AG04450 (cell line): ENCODE measurements around the gene FAM111A. TPM values are rescaled to one million over a fixed set of nuclear protein-coding genes. Genes with fewer than 3 reads are reported as not detected.
"Not testable (repeated sequence)": the region's sequence is repeated elsewhere in the genome, so short reads cannot be mapped to it uniquely, and the experiment has no call there.

ENCODE experiments used
- CTCF ChIA-PET: fragments of 300-600, 350-600 bp; formaldehyde crosslinking; extraction: SDS; loops from one replicate; lab custom pipeline; 2022; ENCODE audit warnings: antibody characterized with exemption, inconsistent platforms; lab: Charles Lee
- POLR2A ChIA-PET: fragments of 350-600 bp; formaldehyde crosslinking; extraction: SDS; loops from one replicate; lab custom pipeline; 2021; ENCODE audit warnings: antibody characterized with exemption, inconsistent platforms; lab: Yijun Ruan, JAX
- DNase-seq: peaks from one replicate; pipeline ENCODE4 v3.0.0-alpha.2; 2011; ENCODE audit warnings: low read depth, low spot score
- H3K27ac ChIP-seq: one replicate; pipeline ENCODE4 v1.5.1; 2012; ENCODE audit warnings: low read depth, low read length, control low read depth
- H3K27me3 ChIP-seq: one replicate; pipeline ENCODE4 v1.6.0; 2012; ENCODE audit warnings: low read length; ENCODE audit not compliant: control insufficient read depth, insufficient read depth
- H3K4me3 ChIP-seq: 2 replicates; pipeline ENCODE4 v1.5.1; 2011; ENCODE audit warnings: mild to moderate bottlenecking, low read depth, low read length, control low read depth
- H3K9me3 ChIP-seq: 2 replicates; pipeline ENCODE4 v1.5.1; 2012; ENCODE audit warnings: low read length; ENCODE audit not compliant: control insufficient read depth, insufficient read depth
- CTCF ChIP-seq: IDR thresholded peaks from 2 replicates; pipeline ENCODE4 v1.5.1; 2011; ENCODE audit warnings: low read depth, low read length, control low read depth, inconsistent platforms
- polyA plus RNA-seq: library from polyadenylated mRNA; depleted of rRNA; stranded (reverse); fragments of >200 nt; gene quantifications from 2 replicates; pipeline ENCODE4 v1.2.3, GENCODE V29; 2011

FAM111A gene
- polyA plus RNA-seq, 1 experiment = 23.1 TPM

GRCh38 chr11:59102259-59102765 lies 40.3 kb upstream of the FAM111A start:
- Histone ChIP-seq H3K27me3 (peaks cover 10% of the 10 kb centered on the region), H3K4me3 (peak overlapping the region; percentile 44), H3K27ac (no peak overlapping the region), H3K9me3 (no peaks in the 10 kb centered on the region)
- DNase-seq = no peak
- ChIA-PET POLR2A (no interaction called here), CTCF (interaction anchor here (0.6 to 2.3 kb wide), 5 partner anchors 9 to 56 kb away, joined by 3 to 9 read pairs (median 4); no protein-coding TSS in a partner anchor)
- peak; percentile 41 for TF ChIP-seq CTCF

- peak within 1 kb of the TSS; percentile 69 for H3K4me3 ChIP-seq
- H3K27me3 ChIP-seq = peaks cover 2% of the 10 kb centered on the region
- TF ChIP-seq CTCF = peak; percentile 18; the same call in 1 of the 2 replicates
- no peaks in the 10 kb centered on the region for H3K9me3 ChIP-seq
- CTCF ChIA-PET = interaction anchor here (0.6 to 7.9 kb wide), 12 partner anchors 9 to 494 kb away, joined by 3 to 68 read pairs (median 4); no protein-coding TSS in a partner anchor
- POLR2A ChIA-PET = interaction anchor here (0.7 to 1.4 kb wide), 3 partner anchors 36 to 52 kb away, joined by 3 to 4 read pairs (median 3); partner anchors contain the start of gene FAM111A
- H3K27ac ChIP-seq = no peak within 1 kb of the TSS
- peak; percentile 60 for DNase-seq
Observed at GRCh38 chr11:59106363-59107336, 36.0 kb upstream of the FAM111A start, which contains the start of gene FAM111B. Gene FAM111B (plus strand): TSS chr11:59107237. CDS start chr11:59109626, 2,389 bp downstream.

GRCh38 chr11:59107721-59108120 lies 34.9 kb upstream of the FAM111A start:
- H3K27ac ChIP-seq, DNase-seq, H3K9me3 ChIP-seq, POLR2A ChIA-PET, H3K27me3 ChIP-seq: not testable (repeated sequence)
- peak overlapping the region; percentile 69 for H3K4me3 ChIP-seq
- CTCF ChIA-PET = interaction anchor here (0.6 to 7.9 kb wide), 7 partner anchors 10 to 493 kb away, joined by 3 to 68 read pairs (median 15); no protein-coding TSS in a partner anchor

GRCh38 chr11:59112494-59112893 lies 30.2 kb upstream of the FAM111A start:
- peaks cover 4% of the 10 kb centered on the region; the same call in 1 of the 2 replicates for H3K9me3 ChIP-seq
- H3K4me3 ChIP-seq = no peak overlapping the region
- CTCF ChIA-PET = no interaction called here
- DNase-seq = no peak
- H3K27ac ChIP-seq = no peak overlapping the region
- TF ChIP-seq CTCF = no peak
- POLR2A ChIA-PET = no interaction called here
- no peaks in the 10 kb centered on the region for H3K27me3 ChIP-seq

GRCh38 chr11:59114344-59114743 lies 28.3 kb upstream of the FAM111A start:
- no peak for DNase-seq
- TF ChIP-seq CTCF = no peak
- Histone ChIP-seq H3K27ac (no peak overlapping the region), H3K27me3 (no peaks in the 10 kb centered on the region), H3K4me3 (no peak overlapping the region), H3K9me3 (peaks cover 14% of the 10 kb centered on the region; the same call in 1 of the 2 replicates)
- CTCF ChIA-PET = no interaction called here
- POLR2A ChIA-PET = no interaction called here
